ENCODE data around the gene ANGPTL8. TPM values are rescaled to one million over a fixed set of nuclear protein-coding genes. Genes with fewer than 3 reads are reported as not detected.
A peak's percentile ranks its signal among the peaks of the same experiment; 100 is the strongest.

Gene ANGPTL8
- total RNA-seq, 1 experiment from 2014 or later, result not detected

GRCh38 chr19:11261431-11261970 is 22.1 kb downstream of the ANGPTL8 start:
- no peak for DNase-seq (ENCODE audit: low spot score)

- DNase-seq (ENCODE audit: low spot score), result no peak
Observed at GRCh38 chr19:11261971-11262839, 22.8 kb downstream of the ANGPTL8 start, which contains the start of gene DOCK6. Gene DOCK6 (minus strand): TSS chr19:11262524. CDS start chr19:11262440, 84 bp downstream.

DNA sequence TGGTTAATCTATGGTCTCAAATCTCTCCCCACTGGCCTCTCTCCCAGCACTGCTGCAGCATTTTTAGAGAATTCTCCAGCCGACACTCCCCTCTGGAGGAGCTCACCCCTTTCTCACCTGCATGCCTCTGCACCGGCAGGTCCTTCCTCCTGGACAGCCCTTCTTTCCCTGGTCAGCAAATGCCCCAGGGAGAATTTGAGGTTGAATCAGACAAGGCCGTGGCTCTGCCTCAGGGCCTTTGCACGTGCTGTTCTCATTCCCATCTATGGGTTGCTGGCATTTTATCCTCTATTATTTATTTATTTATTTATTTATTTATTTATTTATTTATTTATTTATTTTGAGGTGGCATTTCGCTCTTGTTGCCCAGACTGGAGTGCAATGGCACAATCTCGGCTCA is 24.3 kb downstream of the ANGPTL8 start:
- no peak for DNase-seq (ENCODE audit: low spot score)

GRCh38 chr19:11264452-11265176 is 25.2 kb downstream of the ANGPTL8 start:
- DNase-seq (ENCODE audit: low spot score), result peak; percentile 76

DNA sequence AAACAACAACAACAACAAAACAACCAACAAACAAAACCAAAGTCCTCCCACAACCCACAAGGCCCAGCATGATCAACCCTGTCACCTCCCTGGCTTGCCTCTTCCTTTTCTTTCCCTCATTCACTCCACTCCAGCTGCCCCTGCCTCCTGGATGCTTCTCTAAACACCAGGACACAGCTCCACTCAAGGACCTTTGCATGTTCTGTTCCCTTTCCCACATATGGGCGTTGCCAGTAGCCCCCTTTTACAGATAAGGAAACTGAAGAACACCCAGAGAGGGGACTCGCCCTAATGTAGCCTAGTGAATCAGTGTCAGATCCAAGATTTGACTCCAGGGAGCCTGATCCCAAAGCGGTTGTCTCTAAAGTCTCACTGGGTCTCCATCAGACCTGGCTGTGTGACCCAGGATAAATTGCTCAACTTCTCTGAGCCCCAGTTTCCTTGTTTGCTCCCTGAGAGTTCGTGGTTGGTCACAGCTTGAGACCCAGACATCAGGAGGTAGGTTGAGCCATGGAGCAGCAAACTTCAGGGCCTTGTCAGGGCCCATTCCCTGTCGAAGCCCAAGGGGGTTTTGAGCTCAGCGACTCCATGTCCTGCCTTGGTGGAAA is 25.9 kb downstream of the ANGPTL8 start:
- DNase-seq (ENCODE audit: low spot score), result no peak

DNA sequence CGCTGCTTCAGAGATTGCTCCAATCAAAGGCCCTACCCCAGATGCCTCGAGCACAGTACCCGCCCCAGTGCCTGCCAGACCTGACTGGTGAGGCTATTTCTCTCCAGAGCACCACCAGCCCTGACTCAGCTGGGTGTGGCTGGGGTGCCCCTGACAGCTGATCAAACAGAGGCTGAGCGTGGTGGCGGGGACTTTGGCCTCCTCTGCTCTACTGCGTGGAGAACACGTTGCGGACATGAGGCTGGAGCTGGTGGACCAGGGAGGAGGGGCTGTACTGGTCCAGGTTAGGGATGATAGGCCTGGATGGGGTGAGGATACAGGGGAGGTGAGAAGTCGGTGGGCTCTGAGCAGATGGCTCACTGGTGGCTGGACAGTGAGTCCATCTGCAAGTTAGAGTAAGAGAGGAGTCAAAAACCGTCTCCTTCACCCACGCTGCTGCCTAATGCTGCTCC is 26.4 kb downstream of the ANGPTL8 start:
- DNase-seq (ENCODE audit: low spot score), result peak; percentile 83

GRCh38 chr19:11267316-11268085 is 28.1 kb downstream of the ANGPTL8 start:
- DNase-seq (ENCODE audit: low spot score), result no peak

DNA sequence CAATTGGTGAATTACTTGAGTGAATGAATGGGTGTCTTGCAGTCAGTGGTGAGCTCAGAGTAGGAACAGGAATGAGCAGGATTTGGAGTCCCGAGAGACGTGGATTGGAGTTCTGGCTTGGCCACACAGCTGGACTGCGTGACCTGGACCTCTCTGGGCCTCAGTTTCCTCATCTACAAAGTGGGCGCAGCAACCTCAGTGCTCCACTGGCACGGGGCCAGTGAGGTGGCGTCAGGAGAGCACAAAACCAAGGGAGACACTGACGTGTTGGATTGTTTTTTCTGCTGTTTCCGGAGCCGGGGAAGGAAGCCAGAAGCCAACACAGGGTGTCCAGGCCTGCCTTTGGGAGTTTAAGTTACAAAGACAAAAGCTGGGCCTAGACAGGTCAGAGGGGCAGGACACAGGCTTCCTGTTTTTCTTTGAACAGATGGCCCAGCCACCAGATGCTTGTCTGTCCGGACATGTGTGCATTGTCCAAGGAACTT is 29.4 kb downstream of the ANGPTL8 start:
- peak; percentile 69 for DNase-seq (ENCODE audit: low spot score)

DNA sequence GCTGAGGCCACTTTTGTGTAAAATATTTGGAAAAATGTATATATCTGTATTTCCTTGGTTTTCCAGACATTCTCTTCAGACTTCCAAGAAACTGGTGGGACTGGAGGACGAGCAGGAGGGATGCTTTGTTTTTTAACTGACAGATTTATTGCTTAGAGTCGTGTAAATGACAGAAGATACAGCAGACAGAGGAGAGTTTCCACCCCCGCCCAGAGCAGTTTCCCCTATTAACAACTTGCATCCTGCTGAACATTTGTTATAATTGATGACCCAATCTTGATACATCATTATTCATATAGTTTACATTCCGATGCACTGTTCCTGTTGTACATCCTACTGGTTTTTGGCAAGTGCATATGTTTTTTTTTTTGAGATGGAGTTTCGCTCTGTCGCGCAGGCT is 30.0 kb downstream of the ANGPTL8 start:
- no peak for DNase-seq (ENCODE audit: low spot score)

GRCh38 chr19:11273296-11273695 is 33.9 kb downstream of the ANGPTL8 start:
- DNase-seq (ENCODE audit: low spot score), result peak; percentile 46

- DNase-seq (ENCODE audit: low spot score), result no peak
Observed at GRCh38 chr19:11273989-11274388, 34.6 kb downstream of the ANGPTL8 start.

DNA sequence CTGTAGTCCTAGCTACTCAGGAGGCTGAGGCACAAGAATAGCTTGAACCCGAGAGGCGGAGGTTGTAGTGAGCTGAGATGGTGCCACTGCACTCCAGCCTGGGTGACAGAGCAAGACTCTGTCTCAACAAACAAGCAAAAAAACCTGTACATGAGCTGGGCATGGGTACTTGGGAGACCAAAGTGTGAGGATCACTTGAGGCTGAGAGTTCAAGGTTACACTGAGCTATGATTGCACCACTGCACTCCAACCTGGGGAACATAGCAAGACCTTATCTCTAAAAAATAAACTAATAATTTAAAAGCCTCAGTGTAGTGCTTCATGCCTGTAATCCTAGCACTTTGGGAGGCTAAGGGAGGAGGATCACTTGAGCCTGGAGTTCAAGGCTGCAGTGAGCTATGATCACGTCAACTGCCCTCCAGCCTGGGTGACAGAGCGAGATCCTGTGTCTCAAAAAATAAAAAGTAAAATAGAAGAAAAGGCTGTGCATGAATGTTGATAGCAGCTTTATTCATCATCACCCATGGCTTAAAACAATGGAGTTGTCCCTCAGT is 35.2 kb downstream of the ANGPTL8 start:
- no peak for DNase-seq (ENCODE audit: low spot score)

DNA sequence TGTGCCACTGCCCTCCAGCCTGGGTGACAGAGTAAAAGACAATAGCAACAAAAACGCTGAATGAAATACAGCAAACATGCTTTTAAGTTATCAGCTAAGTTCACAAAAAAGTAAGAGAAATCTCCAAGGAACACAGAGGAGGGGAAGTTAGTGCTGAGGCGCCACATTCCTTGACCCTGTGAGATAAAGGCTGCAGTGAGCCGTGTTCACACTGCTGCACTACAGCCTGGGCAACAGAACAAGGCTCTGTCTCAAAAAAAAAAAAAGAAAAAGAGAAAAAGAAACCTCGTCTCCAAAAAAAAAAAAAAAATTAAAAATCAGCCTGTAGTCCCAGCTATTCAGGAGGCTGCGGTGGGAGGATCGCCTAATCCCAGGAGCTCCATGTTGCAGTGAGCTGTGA is 39.3 kb downstream of the ANGPTL8 start:
- no peak for DNase-seq (ENCODE audit: low spot score)

DNA sequence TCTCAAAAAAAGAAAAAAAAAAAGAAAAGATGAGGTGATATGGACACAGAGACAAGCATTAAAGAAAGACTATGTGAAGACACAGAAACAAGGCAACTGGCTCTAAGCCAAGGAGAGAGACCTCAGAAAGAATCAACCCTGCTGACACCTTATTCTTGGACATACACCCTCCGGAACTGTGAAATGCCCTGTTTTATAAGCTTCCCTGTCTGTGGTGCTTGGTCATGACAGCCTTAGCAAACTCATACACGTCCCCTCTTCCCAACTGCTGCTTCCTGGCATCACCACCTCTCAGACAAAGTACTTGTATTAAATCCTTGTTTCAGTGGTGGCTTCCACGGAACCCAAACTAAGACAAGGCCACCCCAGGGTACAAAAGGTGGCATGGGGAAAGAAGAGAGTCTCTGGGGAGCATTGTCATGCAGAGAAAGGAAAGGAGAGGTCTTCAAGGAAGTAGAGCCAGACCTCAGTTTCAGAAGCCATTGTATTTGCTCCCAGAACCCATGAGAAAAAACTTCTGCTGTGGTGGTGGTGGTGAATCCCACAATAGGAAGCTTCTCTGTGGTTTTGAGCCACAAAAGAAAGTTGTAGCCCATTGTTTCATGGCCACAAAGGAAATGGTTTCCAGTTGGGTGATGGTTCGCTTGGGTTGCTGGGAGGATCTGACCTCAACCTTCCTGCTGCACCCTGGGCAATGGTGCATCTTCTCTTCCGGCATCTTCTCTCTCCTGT is 40.3 kb downstream of the ANGPTL8 start:
- DNase-seq (ENCODE audit: low spot score), result no peak

DNA sequence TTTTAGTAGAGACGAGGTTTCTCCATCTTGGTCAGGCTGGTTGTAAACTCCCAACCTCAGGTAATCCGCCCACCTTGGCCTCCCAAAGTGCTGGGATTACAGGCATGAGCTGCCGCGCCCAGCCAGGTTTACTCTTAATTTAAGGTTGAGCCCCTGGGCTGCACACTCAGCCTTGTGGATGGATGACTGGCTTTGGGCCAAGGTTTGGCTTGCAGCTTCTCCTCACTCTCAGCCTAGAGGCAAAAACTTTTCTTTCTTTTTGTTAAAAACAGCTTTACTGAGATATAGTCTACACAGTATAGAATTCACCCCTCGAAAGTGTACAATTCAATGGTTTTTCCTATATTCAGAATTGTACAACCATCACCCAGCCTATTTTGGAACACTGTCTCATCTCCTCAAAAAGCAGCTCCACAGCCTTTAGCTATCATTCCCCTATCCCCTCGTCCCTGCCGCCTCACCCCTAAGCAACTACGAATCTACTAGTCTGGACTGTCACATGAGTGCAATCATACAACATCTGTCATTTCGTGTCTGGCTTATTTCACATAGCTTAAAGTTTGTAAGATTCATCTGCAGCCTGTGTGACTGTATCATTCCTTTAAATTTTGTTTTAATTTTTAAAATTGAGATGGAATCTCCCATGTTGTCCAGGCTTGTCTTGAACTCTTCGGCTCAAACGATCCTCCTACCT is 42.1 kb downstream of the ANGPTL8 start:
- no peak for DNase-seq (ENCODE audit: low spot score)

- no peak for DNase-seq (ENCODE audit: low spot score)
Observed at GRCh38 chr19:11284515-11284914, 45.1 kb downstream of the ANGPTL8 start.

DNA sequence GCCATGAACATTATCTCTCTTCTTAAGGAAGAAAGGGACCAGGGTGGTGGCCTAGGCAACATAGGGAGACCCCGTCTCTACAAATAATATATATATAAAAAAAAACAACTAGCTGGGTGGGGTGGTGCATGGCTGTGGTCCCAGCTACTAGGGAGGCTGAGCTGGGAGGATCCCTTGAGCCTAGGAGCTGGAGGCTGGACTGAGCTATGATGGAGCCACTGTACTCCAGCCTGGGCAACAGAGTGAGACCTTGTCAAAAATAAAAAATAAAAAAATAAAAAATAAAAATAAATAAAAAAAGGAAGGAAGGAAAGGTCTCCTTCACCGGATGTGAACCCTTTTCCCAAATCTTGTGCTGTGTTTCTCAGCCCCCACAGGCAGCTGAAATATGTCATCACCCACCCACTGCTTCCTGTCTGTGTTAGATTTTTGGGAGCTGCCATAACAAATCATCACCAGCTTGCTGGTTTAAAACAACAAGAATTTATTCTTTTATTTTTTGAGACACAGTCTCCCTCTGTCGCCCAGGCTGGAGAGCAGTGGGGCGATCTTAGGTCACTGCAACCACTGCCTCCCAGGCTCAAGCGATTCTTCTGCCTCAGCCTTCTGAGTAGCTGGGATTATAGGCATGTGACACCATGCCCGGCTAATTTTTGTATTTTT is 47.0 kb downstream of the ANGPTL8 start:
- no peak for DNase-seq (ENCODE audit: low spot score)

GRCh38 chr19:11288349-11288748 is 48.9 kb downstream of the ANGPTL8 start:
- no peak for DNase-seq (ENCODE audit: low spot score)

DNA sequence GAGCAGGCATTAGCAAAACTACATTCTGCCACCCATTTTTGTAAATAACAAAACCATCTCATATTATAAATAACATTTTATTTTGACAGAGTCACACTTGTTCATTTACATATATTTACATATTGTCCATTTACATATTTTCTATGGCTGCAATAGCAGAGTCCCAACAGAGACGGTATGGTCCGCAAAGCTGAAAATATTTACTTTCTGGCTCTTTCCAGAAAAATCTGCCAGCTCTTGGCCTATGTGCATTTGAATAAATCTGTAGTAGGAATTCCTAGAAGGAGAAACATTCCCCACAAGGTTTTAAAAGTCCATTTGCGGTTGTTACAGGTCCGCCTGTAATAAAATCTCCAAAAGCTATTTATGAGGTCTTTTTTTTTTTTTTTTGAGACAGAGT is 50.8 kb downstream of the ANGPTL8 start:
- no peak for DNase-seq (ENCODE audit: low spot score)
